ENCODE results near the gene DPRX.
"Not testable (repeated sequence)": the region's sequence is repeated elsewhere in the genome, so short reads cannot be mapped to it uniquely, and the experiment has no call there.

Gene DPRX

GRCh38 chr19:53647350-53647749 lies 15.6 kb downstream of the DPRX start:
- DNase-seq, result no peak

DNA sequence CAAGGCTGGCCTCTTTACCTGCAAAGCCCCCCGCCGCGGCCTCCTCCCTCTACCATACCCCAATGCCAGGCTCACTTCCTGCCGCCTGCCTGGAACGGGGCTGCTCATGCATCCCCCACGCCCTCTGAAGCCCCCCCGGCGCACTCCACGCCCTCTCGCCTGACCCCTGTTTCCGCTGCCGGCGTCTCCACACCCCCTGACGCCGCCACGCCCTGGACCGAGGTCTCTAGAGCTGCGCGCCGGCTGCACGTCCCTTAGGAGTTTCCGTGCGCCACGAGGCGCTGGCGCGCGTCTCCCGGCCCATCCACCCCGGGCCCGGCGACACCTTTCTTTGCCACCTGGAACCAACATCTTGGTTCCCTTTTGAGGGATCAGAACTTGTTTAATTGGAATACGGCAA lies 16.0 kb downstream of the DPRX start:
- DNase-seq, result no peak

DNA sequence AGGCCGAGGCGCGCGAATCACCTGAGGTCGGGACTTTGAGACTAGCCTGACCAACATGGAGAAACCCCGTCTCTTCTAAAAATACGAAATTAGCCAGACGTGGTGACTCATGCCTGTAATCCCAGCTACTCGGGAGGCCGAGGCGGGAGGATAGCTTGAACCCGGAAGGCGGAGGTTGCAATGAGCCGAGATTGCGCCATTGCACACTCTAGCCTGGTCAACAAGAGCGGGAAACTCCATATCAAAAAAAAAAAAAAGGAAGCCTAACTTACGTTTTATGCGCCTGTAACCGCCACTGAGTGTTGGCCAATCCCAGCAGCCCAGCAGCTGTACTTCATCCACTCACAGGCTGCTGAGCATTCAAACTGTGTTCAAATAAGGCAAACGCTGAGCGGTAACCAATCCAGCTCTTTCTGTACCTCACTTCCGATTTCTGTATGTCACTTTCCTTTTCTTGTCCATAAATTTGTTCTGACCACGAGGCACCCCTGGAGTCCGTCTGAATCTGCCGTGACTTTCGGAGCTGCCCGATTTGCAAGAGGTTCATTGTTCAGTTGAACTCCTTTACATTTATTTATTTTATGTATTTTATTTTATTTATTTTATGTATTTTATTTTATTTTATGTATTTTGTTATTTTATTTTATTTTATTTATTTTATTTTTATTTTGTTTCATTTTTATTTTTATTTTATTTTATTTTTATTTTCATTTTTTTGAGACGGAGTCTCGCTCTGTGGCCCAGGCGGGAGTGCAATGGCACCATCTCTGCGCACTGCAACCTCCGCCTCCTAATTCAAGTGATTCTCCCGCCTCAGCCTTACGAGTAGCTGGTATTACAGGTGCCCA lies 18.2 kb downstream of the DPRX start:
- no peak for DNase-seq

DNA sequence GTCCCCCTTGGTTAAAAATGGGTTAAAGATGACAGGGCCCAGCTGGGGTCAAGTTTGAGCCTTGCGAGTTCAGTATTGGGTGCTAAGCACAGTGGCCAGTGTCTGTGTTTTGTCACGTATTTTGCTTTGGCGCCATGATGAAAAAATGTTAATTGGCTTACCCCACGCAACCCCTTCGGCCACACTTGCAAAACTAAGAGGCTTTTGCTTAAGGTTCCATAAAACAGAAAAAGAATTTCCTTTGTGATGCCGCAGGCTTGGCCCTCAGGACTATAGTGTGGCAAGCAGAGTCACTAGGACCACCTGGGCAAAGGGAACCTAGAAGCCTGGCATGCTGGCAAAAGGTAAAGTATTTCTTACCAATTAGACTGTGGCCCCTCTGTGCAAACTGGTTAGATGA lies 20.7 kb downstream of the DPRX start:
- no peak for DNase-seq

GRCh38 chr19:53655042-53655665 lies 23.4 kb downstream of the DPRX start:
- no peak for DNase-seq

DNA sequence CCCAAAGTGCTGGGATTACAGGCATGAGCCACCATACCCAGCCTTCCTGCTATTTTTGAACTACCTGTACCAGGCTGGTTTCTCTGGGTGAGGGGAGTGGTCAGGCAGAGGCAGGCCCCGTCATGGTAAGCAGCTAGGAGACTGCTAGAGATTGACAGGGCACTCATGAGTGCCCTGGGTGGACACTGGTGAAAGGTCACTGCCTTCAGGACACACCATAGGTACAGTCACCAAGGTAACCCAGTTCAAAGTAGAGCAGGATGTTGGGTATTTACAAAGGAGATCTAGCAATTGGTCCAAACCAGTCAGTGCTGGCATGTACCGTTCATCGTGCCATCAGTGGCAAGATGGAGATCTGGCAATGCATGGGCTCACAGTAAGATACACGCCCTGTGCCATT lies 25.5 kb downstream of the DPRX start:
- DNase-seq, result no peak

DNA sequence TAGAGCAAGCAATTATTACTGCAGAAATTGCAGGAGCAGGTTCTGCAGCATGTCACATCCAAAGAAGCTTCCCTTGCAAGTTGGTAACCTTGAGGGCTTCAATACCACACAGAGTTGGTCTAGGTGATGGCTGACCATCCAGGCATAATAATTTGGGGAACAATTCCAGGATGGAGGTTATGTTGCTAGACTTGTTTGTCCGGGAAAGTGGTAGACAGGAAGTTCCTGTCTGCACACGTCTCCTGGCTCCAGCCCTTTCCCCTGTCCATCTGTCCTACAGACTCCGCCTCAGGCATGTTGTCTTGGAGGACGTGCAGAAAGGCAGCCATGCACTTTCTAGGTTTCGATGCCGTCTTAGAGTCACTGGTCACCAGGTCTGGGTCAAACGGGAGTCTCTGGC lies 26.0 kb downstream of the DPRX start:
- no peak for DNase-seq

GRCh38 chr19:53659292-53659691 lies 27.5 kb downstream of the DPRX start:
- no peak for DNase-seq

- no peak for DNase-seq
Measured at GRCh38 chr19:53660584-53660983, 28.8 kb downstream of the DPRX start.

GRCh38 chr19:53662209-53662608 lies 30.4 kb downstream of the DPRX start:
- DNase-seq, result no peak

DNA sequence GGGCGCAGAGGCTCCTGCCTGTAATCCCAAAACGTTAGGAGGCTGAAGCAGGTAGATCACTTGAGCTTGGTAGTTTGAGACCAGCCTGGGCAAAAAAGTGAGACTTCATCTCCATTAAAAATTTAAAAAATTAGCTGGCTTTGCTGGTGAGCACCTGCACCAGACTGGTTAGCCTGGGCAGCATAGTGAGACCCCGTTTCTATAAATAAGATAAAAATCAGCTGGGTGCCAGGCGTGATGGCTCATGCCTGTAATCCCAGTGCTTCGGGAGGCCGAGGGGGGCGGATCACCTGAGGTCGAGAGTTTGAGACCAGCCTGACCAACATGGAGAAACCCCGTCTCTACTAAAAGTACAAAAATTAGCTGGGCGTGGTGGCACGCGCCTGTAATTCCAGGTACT lies 32.4 kb downstream of the DPRX start:
- DNase-seq, result no peak

- no peak for DNase-seq
Measured at GRCh38 chr19:53664760-53665159, 33.0 kb downstream of the DPRX start.

- not testable (repeated sequence) for DNase-seq
Measured at GRCh38 chr19:53666331-53666730, 34.5 kb downstream of the DPRX start.

GRCh38 chr19:53668804-53669203 lies 37.0 kb downstream of the DPRX start:
- DNase-seq, result not testable (repeated sequence)

- DNase-seq, result no peak
Measured at GRCh38 chr19:53670345-53670744, 38.5 kb downstream of the DPRX start.

DNA sequence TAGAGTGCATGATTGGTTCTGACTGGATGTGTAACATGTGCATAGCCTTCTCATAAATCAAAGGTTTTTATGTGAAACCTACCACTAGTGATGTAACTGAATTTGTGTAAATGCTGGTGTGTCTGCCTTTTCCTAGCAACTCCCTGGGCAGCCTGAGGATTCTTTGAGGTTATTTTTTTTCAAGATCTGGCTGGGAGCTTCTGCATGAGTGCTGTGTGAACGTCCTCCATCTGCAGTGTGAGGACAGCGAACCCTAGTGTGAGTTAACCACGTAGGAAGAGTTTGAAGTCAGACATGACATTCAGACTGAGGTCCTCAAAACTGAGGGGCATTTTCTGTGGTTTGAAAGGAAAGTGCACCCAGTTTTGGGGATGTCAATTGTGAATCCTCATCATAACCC lies 39.9 kb downstream of the DPRX start:
- no peak for DNase-seq
